Hematopoietic multipotent progenitor cell treated with erythropoietin and hydrocortisone succinate and interleukin-3 and kit ligand, for 15 days (in vitro differentiated cells): Measurements from ENCODE around the gene CRTC2.

Experiments
- DNase-seq: peaks from one replicate; pipeline ENCODE4 v3.0.0-alpha.2; 2015; ENCODE audit warnings: low spot score

CRTC2 gene

DNA sequence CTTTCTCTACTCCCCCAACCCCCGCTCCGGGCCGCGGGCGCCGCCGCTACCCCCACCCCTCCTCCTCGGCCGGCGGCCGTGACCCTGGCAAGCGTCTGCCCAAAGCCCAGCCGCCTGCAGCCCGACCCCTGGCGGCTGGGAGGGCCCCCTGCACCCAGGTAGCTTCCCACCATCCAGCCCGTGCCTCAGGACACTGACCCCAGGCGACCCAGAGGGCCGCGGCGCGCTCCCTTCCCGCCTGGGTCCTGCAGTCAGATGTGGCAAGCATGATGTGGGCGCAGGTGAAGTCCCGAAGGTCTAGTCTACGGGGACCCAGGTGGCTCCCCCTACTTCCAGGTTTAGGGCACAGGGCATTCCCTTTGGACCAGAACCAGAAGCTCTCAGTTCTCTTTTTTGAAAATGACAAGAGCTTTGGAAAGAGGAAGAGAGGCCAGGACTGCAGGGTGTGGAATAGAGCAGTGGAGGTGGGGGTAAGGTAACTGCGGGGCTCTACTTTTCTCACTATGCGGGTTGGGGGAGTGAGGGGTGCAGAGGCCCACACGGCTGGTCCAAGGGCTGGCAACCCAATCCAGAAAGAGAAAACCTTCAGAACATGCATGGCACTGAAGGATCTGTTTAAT is 11.7 kb downstream of the CRTC2 start, which contains the start of gene DENND4B:
DENND4B (minus strand) TSS at position 97 of the 620 bp plus-strand sequence. CDS start 2,344 bp downstream, outside the sequence.
- peak; percentile 82 for DNase-seq

DNA sequence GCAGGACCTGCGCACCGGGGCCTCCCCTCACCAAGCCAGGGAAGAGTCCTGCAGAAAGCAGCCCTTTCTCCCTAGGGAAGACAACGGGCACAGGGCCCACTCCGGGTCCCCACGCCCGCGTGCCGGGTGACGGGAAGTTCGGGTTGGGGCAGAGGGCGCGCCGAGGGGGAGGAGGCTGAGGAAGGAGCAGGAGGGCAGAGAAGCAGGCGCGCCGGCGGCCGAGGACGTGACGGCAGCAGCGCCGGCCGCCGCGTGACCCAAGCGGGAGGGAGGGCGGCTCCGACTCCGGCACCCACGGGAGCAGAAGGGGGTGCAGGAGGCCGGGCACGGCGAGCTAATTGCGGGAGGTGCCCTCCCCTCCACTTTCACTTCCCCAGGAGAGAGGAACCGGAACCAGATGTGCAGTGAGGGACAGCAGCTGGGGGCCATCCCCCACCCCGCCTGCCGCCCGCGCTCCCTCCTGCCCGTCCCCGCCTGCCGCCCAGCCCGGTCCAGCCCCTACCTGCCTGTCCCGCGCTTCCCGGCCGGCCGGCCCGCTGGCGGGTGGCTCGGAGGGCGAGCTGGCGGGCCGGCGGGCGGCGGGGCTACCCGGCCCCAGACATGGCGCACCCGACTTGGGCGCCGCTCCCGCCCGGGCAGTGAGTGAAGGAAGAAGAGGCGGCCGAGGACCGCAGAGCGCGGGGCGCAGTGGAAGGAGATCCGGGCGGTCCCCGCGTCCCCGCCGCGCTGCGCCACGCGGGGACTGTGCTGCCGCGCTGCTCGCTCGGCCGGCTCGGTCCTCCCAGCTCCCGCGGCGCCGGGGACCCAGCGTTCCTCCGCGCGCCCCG is 12.4 kb downstream of the CRTC2 start:
- peak; percentile 53 for DNase-seq

DNA sequence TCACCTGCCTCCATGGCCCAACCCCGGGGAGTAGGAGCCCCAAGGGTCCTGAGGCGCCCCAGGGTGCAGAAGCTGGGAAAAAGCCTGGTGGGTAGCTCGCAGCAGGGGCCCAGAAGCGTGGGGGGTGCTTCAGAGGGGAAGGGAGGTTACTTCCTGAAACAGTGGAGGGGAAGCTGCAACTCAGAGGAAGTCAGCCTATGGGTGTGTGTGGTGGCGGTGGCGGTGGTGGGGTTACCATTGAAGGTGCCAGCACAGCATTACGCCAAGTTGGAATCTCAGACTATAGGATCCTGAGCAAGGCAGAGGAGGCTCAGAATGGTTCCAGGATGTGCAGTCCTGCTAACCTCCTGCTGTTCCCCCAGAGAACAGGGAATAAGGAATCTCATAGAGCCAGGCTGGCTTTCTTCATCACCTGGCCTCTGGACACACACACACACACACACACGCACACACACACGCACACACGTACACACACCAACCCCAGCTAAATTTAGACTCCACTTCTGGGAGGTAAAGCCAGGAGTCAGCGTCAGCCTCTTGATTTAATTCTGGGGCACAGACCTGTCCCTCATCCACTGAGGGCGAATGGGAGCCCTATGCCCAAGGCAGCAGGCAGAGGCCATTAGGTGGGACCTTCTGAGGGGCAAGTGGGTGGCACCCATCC is 13.1 kb downstream of the CRTC2 start:
- peak; percentile 14 for DNase-seq

DNA sequence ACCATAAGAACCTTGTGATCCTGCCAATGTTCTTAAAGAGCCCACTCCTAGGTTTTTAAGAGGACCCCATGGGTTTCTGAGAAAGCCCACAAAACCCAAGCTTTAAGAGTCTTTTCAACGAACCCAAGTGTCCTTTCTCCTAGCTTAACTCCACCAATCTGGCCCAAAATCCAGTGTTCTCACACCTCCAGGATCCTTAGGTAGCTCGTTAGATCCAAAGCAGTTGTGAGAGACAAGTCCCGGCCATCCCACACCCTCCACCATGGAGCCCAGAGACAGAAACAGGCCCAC is 13.6 kb downstream of the CRTC2 start:
- DNase-seq = no peak

DNA sequence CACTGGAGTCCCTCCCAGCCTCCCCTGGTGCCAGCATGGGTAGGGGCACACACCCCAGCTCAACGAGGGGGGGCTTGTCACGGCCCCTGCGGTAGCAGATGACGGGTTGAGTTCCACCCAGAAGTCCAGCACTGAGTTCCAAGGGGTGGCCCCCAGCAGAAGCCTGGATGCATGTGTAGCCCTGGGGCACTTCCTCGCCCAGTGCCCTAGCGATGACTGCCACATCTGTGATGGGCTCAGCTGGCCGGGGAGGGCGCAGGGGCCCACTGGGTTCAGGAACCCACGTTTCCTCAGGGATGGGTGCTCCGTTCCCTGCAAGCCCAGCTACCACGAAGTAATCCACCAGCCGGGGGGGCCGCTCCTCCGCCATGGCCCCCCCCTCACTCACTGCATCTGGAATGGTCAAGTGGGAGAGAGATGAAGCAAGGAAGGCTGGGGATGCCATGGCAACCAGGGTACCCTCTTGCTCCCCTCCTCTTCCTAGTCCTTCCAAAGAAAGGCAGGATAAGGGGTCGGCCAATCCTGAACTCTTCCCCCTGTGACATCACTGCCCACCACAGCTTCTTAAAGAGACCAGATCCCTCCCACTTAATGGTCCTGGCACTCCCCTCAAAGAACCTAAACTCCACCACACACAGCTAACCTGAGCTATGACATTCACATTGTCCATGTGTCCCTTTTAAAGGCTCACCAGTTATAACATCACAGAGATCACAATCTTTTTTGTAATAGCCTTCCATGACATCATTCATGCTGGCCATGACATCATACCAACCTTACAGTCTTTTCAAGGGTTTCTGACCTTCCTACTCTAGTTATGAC is 14.2 kb downstream of the CRTC2 start:
- no peak for DNase-seq

DNA sequence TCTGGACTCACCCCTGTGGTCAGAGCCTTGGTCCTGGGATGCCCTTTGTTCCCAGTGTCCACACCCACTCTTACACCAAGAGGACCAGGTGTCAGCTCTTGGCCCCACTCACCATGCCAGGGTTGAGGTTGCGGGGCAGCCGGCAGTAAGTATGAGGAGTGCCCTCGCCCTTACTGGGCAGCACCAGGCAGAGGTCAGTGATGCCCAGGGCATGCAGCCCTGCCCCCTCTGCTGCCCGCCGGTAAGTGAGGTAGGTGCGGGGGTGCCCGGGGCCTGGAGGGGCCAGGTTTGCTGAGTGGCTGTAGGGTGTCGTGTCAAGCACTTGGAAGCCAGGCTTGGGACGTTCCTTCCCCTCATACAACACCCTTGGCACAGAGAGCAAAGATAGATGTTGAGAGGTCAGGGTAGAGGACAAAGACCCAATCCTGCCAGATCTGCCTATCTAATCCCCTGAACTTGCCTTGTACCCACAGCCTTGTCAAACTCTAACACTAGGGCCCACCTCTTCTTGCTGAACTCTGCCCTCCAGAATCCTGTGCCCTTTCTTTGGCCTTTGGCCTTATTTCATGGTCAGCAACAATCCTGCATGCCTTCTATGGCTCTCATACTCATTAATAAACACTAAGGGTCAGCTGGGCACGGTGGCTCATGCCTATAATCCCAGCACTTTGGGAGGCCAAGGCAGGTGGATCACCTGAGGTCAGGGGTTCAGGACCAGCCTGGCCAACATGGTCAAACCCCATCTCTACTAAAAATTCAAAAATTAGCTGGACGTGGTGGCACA is 15.5 kb downstream of the CRTC2 start:
- no peak for DNase-seq

DNA sequence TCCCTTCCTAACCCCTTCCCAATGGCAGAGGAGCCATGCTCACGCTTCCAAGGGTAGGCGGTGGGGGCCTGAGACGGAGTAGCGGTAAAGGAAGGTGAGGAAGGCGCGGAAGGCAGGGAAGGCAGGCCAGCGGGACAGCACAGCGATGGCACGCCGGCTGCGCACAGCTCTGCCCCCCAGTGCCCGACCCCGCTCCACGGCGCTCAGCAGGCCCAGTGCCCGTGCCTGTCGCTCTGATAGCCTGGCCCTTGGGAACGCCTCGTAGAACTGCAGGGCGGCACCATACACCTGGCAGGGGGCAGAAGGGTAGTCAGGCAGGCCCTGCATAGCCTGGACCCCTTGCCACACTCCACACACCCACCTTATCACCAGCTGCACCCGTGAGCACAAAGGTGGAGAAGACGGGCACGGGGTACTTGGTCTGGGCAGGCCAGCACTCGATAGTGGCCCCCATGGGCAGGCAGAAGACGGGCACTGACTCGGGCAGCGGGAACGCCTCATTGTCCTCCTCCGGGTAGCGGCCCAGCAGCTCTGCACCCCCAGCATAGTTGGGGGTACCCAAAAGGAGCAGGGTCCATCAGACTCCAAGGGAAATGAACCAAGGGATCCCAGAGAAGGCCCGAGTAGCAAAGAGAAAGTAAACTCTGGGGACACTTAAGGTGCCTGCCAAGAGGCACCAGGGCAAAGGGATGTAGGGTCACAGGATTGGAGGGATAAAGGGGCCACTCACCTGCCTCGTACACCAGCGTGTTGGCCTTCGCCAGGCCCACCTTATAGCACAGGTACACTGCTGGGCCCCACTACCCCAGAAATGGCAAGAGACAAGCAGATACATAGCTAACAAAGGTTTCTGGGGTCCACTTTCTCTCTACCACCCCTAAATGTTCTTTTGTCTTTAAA is 16.3 kb downstream of the CRTC2 start:
- no peak for DNase-seq

DNA sequence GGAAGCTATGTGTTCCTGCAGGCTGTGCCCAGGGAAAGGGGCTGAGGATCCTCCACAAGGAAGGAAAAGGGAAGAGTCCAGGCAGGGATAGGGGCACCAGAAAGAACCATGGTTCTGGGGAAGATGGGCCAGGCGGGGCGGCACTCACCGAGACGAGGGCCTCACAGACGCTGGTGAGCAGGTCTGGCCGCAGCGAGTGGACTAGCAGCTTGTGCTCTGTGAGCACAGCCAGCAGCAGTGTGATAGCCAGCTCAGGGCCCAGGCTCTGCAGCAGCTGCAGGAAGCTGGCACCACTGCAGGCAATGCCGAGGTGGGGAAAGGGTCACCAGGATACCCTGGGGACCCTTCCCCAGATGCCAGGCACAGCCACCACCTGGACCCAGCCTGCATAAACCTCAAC is 17.7 kb downstream of the CRTC2 start:
- DNase-seq = no peak

DNA sequence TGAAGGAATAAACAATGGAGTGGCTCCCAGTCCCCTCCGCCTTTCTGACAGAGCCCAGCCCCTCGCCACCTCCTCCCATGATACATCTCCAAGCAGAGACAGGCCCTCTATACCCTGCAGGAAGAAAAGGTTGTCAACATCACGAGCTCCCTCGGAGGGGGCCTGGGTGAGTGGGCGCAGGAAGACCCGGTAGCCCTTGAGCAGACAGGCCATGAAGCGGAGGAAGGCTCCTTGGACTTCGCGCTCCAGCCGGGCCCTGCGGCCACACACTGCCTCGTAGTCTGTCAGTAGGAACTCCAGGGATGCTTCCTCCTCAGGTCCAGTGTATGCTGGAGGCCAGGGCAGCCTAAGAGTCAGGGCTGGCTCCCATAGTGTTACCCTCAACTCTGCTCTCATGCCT is 18.9 kb downstream of the CRTC2 start:
- no peak for DNase-seq

DNA sequence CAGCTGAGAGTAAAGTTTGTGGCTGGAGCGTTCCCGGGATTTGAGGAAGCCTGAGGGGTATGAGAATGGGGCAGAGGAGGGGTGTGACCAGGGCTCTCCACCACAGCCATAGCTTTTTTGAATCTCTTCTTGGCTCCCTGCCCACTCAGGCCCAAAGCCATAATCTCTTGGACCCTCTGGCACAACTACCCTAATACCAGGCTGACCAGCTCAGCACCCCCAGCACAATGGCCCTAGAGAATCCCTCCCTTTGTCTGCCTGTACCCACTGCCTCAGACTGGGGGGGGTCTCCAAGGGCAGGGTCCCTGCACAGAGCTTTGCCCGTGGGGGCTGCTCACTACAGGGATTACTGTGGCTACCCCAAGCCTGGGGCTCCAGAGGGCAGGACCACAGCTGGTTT is 19.4 kb downstream of the CRTC2 start:
- DNase-seq = no peak

DNA sequence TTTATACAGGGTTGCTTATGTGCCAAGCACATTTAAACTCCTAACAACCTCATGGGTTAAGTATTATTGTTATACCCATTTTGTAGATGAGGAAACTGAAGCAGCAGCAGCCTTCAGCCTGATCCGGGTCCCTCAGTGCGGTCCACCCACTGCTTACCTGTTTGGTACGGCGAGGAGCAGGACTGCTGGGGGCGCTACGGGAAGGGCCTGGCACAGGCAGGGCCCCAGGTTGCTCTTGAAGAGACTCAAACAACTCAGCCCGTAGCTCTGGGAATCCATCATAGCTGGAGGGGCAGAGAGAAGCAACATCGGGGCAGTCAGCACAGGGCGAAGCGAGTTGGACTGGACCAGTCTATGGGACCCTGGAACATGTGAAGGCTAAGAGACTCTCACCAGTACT is 21.1 kb downstream of the CRTC2 start:
- DNase-seq = no peak

DNA sequence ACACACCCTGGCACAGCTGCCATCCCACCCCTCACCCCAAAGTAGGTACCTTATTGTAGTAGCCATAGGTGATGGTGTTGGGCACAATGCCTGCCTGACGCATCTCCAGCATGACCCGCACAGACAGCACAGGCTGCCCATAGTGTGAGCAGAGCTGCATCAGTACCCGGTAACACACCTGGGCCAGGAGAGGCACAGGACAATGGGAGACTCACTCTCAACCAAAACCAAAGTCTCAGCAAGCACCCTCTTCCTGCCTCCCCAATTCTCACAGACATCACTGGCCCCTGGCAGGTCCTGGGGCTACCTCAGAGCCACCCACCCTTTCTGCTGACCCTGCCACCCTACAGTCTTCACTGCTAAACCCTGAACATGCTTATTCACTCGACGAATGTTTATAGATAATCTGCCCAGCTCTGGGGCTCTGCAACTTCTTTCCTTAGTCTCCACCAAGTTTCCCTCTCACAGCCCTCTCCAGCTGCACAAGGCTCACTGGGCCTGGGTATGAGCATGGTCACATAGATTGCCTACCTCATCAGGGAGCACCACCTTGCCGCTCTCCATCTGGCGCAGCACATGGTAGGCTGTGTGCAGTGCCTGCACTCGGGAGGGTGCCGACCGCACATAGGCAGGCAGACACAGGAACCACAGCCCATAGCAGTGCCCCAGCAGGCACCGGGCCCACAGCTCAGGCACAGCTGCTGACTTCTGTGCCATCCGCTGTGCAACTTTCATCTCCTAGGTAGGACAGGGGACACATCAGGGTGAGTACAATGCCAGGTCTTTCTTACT is 22.2 kb downstream of the CRTC2 start:
- no peak for DNase-seq

DNA sequence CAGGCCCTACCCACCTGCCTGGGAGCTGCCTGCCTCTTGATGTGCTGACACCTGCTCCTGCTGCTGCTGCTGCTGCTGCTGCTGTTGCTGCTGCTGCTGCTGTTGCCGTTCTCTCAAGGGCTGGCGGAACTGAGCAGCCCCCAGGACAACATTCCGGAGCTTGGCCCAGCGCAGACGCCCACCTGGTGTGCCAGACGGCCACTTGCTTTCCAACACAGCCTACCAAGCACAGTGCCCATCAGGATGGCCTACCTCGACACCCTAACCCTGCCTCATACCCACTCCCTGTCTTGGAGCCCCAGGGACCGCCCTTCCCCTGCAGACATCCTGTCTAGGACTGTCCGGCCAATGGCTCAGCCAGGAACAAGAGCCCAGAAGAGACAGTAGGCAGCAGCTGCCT is 23.7 kb downstream of the CRTC2 start:
- no peak for DNase-seq

DNA sequence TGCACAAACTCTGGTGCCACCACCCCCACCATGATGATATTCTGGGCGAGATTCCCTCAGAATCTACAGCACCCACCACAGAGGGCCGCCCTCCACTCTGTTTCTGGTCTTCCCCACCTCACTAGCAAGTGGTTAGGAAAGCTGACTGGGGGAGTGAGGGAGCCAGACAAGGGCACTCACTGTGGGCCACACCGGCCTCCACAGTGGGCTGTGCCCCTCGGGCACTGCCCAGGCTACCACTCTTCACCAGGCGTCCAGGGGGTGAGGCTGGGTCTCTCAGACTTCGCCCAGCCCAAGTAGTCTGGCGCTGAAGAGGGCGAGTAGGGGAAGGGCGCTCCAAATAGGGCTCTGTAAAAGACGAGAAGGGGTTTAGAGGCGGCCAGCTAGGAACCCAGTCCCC is 24.5 kb downstream of the CRTC2 start:
- no peak for DNase-seq

DNA sequence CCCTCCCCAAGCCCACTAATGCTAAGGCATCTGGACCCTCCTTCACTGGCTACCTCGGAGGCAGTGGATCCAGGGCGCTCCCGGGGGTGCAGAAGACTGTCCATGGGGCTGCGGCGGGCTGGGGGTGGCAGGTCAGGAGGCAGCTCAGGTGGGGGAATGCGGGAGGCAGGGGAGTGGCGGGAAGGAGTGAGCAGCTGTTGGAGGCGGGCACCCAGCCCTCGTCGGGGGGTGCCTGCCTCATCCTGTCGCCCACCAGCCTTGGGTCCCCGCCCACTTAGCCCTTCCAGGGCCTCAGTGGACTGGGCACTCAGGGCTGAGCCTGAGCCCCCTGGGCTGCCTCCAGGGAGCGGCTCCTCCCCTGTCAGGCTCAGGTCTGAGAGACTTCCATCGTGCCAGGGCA is 25.0 kb downstream of the CRTC2 start:
- no peak for DNase-seq

DNA sequence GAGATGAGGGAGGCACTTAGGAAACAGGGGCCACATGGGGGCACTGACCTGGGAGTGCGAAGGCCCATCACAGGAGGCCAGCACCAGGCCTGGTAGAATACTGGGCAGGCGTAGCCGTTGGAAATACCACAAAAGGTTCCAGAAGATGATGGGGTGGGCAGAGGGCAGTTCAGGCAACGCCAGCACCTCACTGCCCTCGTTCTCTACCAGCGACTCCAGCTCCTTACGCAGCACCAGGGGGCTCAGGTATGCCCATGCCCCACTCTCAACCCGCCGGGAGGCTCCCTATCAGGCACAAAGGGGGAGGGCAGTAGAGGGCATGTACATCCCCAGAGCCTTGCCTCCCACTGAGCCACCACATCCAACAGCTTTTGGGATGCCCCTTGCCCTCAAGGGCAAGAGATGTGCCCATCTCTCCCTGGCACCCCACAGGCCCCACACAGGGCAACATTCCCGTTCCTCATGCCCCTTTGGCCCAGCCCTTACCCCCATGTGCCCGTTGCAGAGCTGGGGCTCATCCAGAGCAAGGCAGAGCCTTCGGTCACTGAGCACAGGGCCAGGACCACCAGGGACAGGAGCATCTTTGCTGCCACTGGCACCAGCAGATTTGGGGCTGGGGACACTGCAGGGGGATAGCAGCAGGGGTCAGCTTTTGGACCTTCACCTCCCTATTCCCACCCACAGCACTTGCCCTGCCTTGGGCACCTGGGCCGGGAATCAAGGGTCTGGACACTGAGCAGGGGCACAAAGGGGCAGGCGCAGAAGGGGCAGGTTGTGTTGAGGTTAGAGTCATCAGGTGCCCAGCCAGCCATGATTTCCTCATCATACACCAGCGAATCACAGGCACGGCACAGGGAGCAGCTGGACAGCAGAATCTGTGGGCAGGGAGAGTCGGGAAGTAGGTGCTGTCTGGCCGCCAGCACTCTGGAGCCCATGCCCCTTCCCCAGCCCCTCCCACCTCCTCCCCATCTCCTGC is 26.0 kb downstream of the CRTC2 start:
- DNase-seq = no peak

DNA sequence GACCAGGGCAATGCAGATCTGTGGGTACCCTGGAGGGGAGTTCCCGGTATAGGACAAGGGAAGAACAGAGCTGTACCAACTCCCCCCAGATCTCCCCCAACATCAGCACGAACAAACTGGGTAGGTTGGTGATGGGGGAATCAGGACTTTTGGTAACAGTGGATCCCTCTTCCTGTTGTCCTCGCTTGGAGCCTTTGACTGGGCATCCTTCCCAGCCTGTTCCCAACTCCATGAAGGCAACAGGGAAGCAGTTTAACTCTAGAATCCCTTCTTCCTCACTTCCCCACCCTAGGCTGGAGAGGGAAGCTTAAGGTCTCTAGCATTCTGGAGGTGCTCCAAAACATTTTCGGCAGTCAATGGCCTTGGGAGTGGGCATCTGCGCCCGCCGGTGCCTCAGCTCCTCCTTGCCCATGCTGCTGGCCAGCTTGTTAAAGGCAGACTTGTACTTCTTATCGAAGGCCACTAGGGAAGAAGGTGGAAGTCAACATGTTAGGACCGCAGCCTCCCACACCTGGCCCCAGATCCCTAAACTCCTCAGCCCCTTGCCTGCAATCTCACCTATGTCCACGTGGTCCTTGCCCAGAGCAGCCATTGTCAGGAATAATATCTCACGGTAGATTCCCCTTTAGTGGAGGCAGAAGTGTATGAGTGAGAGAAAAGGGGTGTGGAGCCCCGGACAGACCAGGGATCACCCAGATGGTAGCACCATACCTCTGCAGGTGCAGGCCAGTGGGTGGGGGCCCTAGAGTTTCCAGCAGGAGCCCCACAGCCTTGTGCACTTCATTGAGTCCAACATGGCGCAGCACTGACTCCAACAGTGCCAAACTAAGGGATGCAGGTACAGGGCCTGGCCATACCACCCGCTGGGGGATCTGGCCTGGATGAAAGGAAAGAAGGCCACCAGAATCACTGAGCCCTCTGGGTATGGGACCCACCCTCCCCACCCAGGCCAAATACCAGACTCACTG is 28.1 kb downstream of the CRTC2 start:
- DNase-seq = no peak
